Measurements from ENCODE around the gene CDH23. TPM values are rescaled to one million over a fixed set of nuclear protein-coding genes. Genes with fewer than 3 reads are reported as not detected.

Gene CDH23
- total and polyA plus RNA-seq, 8 donors, result 3.4 to 64.6 (median 9.9) TPM

- intact Hi-C loops (cut with DNase I), result loop anchor here in 1 of 3 donors (10.0 kb wide), 1 partner anchor 427 kb away; no protein-coding TSS in a partner anchor
- H3K9me3 ChIP-seq, result no peaks in the 10 kb centered on the region
- TF ChIP-seq, protein P1, sequence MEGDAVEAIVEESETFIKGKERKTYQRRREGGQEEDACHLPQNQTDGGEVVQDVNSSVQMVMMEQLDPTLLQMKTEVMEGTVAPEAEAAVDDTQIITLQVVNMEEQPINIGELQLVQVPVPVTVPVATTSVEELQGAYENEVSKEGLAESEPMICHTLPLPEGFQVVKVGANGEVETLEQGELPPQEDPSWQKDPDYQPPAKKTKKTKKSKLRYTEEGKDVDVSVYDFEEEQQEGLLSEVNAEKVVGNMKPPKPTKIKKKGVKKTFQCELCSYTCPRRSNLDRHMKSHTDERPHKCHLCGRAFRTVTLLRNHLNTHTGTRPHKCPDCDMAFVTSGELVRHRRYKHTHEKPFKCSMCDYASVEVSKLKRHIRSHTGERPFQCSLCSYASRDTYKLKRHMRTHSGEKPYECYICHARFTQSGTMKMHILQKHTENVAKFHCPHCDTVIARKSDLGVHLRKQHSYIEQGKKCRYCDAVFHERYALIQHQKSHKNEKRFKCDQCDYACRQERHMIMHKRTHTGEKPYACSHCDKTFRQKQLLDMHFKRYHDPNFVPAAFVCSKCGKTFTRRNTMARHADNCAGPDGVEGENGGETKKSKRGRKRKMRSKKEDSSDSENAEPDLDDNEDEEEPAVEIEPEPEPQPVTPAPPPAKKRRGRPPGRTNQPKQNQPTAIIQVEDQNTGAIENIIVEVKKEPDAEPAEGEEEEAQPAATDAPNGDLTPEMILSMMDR (IDR thresholded peaks at IDR 0.05), result peak; percentile 62 to 77 (median 72)
- H3K4me3 ChIP-seq, result no peak overlapping the region
- no peaks in the 10 kb centered on the region for H3K4me1 ChIP-seq
- no peaks in the 10 kb centered on the region for H3K27me3 ChIP-seq
- peaks cover 0 to 22% (median 14%) of the 10 kb centered on the region in 3 donors for H3K36me3 ChIP-seq
- ATAC-seq (peak; percentile 74 to 90 (median 86)), DNase-seq (peak; percentile 49 to 91 (median 73)), FAIRE-seq (no peak)
- H3K27ac ChIP-seq, result no peak overlapping the region
- 23 to 26% methylated on average over 22 of the region's 22 CpGs for WGBS, 2 donors
Observed at GRCh38 chr10:71812016-71812912, 415.5 kb downstream of the CDH23 start.

DNA sequence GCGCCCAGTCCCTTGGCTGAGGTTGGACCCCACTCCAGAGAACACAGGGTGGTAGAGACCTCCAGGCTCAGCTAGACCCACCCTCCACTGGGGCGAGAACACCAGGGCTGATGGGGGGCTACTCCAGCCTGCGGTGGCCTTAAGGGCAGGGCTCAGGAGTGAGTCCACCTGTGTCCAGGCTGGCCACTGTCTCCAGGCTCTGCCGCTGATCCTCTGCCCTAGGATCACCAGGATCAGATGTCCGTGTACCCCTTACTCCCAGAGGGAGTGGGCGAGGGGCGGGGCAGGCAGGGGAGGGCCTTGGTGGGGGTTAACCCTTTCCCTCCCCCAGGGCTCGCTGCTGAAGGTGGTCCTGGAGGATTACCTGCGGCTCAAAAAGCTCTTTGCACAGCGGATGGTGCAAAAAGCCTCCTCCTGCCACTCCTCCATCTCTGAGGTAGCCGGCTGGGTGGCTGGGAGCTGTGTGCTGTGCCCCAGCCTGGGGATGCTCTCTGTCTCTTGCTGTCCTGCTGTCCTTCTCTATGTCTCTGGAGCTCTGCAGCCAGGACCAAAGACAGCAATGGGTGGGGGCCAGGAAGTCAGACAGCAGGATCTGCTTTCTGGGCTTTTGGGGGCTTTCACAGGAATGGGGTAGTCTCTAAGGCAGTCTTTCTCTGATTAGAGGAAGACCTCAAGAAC, 416.3 kb downstream of the CDH23 start:
- Histone ChIP-seq H3K27me3 (no peaks in the 10 kb centered on the region), H3K27ac (no peak overlapping the region), H3K9me3 (no peaks in the 10 kb centered on the region), H3K4me1 (no peaks in the 10 kb centered on the region), H3K36me3 (peaks cover 0 to 30% (median 21%) of the 10 kb centered on the region in 3 donors), H3K4me3 (no peak overlapping the region)
- intact Hi-C loops (cut with DNase I), result loop anchor here in 1 of 3 donors (10.0 kb wide), 1 partner anchor 428 kb away; no protein-coding TSS in a partner anchor
- DNase-seq (no peak), FAIRE-seq (no peak), ATAC-seq (peak; percentile 19 to 29 (median 24))
- 33 to 39% methylated on average over 9 to 11 of the region's 11 CpGs for WGBS, 2 donors
- TF ChIP-seq, protein P1 (IDR thresholded peaks at IDR 0.05), result no peak

DNA sequence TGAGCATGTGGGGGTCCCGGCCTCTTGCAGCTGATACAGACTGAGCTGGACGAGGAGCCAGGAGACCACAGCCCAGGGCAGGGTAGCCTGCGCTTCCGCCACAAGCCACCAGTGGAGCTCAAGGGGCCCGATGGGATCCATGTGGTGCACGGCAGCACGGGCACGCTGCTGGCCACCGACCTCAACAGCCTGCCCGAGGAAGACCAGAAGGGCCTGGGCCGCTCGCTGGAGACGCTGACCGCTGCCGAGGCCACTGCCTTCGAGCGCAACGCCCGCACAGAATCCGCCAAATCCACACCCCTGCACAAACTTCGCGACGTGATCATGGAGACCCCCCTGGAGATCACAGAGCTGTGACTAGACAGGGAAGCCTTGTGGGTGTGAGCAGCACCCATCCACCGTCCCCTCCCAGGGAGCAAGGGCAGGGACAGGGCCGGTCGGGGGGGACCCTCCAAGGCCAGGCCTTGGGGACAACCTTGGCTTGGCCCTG, 418.2 kb downstream of the CDH23 start:
- H3K9me3 ChIP-seq, result no peaks in the 10 kb centered on the region
- ATAC-seq (no peak), FAIRE-seq (no peak), DNase-seq (peak in 1 of 6 donors; percentile 66)
- H3K27ac ChIP-seq, result no peak overlapping the region
- no peaks in the 10 kb centered on the region for H3K27me3 ChIP-seq
- peaks cover 14 to 49% (median 32%) of the 10 kb centered on the region in 3 donors for H3K36me3 ChIP-seq
- 94% methylated on average over 26 of the region's 26 CpGs for WGBS, 2 donors
- H3K4me1 ChIP-seq, result no peaks in the 10 kb centered on the region
- TF ChIP-seq, protein P1 (IDR thresholded peaks at IDR 0.05), result no peak
- intact Hi-C loops (cut with DNase I), result loop anchor here in 1 of 3 donors (10.0 kb wide), 1 partner anchor 430 kb away; no protein-coding TSS in a partner anchor
- H3K4me3 ChIP-seq, result no peak overlapping the region

- intact Hi-C loops (cut with DNase I), result loop anchor here in 1 of 3 donors (10.0 kb wide), 1 partner anchor 431 kb away; no protein-coding TSS in a partner anchor
- H3K4me3 ChIP-seq, result no peak overlapping the region
- ATAC-seq, result no peak
- WGBS, 2 donors, result 84 to 90% methylated on average over 15 of the region's 15 CpGs
- no peak for DNase-seq
- H3K27me3 ChIP-seq, result no peaks in the 10 kb centered on the region
- no peaks in the 10 kb centered on the region for H3K4me1 ChIP-seq
- no peak for FAIRE-seq
- H3K9me3 ChIP-seq, result no peaks in the 10 kb centered on the region
- no peak overlapping the region for H3K27ac ChIP-seq
- TF ChIP-seq, protein P1 (IDR thresholded peaks at IDR 0.05), result no peak
- peaks cover 16 to 55% (median 37%) of the 10 kb centered on the region in 3 donors for H3K36me3 ChIP-seq
Observed at GRCh38 chr10:71815515-71816130, 418.9 kb downstream of the CDH23 start.
